A673 (cell line): Measurements from ENCODE around the gene SPDYE2B. TPM values are rescaled to one million over a fixed set of nuclear protein-coding genes. Genes with fewer than 3 reads are reported as not detected.
"Not testable (repeated sequence)": the region's sequence is repeated elsewhere in the genome, so short reads cannot be mapped to it uniquely, and the experiment has no call there.

Experiments used
- Bru-seq: library from RNA; stranded (reverse); fragments of 400-500 nt; gene quantifications from one replicate; lab custom pipeline; 2021; lab: Mats Ljungman, UMichigan
- BruChase-seq, 2 experiments: library from RNA; stranded (reverse); fragments of 400-500 nt; gene quantifications; one replicate each; lab custom pipeline; 2021; lab: Mats Ljungman, UMichigan
- BruUV-seq: library from RNA; stranded (reverse); fragments of 400-500 nt; replicated peaks from 2 replicates; lab custom pipeline; 2021; lab: Mats Ljungman, UMichigan
- CTCF ChIA-PET: fragments of 300-600 bp; sonication (Branson Sonifier 250); formaldehyde crosslinking; loops from one replicate; lab custom pipeline; 2022; ENCODE audit warnings: antibody characterized with exemption; lab: Charles Lee
- POLR2A ChIA-PET: fragments of 300-600 bp; sonication (Branson Sonifier 250); formaldehyde crosslinking; loops from one replicate; lab custom pipeline; 2022; ENCODE audit warnings: antibody characterized with exemption; ENCODE audit not compliant: low non-redundant PET; lab: Charles Lee
- DNase-seq: peaks from one replicate; pipeline ENCODE4 v3.0.0-alpha.2; 2015; ENCODE audit warnings: low spot score
- H3K27ac ChIP-seq: fragments of 200-600 bp; sonication (generic); 2 replicates; pipeline ENCODE4 v1.5.1; 2016; ENCODE audit warnings: mixed run types, low read depth, mild to moderate bottlenecking, mixed read lengths, antibody characterized with exemption, low read length; ENCODE audit not compliant: poor library complexity, severe bottlenecking
- H3K27me3 ChIP-seq: fragments of 200-600 bp; sonication (generic); replicated peaks from 2 replicates; pipeline ENCODE4 v1.6.1; 2017; ENCODE audit warnings: mixed run types, low read depth, mild to moderate bottlenecking, mixed read lengths, antibody characterized with exemption, low read length; ENCODE audit not compliant: insufficient read depth, poor library complexity
- H3K36me3 ChIP-seq: fragments of 200-600 bp; sonication (generic); 2 replicates; pipeline ENCODE4 v1.6.1; 2016; ENCODE audit warnings: mixed run types, mild to moderate bottlenecking, mixed read lengths, antibody characterized with exemption, low read length; ENCODE audit not compliant: insufficient read depth, poor library complexity, severe bottlenecking
- H3K4me1 ChIP-seq: fragments of 200-600 bp; sonication (generic); 2 replicates; pipeline ENCODE4 v1.6.1; 2017; ENCODE audit warnings: mixed run types, mild to moderate bottlenecking, mixed read lengths, antibody characterized with exemption, low read length; ENCODE audit not compliant: insufficient read depth, poor library complexity, severe bottlenecking
- H3K4me3 ChIP-seq: fragments of 200-600 bp; sonication (generic); 2 replicates; pipeline ENCODE4 v1.5.1; 2016; ENCODE audit warnings: low read depth, mixed run types, mild to moderate bottlenecking, mixed read lengths, low read length; ENCODE audit not compliant: poor library complexity, severe bottlenecking
- H3K9me3 ChIP-seq: fragments of 200-600 bp; sonication (generic); 2 replicates; pipeline ENCODE4 v1.6.1; 2016; ENCODE audit warnings: mixed run types, low read depth, mild to moderate bottlenecking, mixed read lengths, antibody characterized with exemption, low read length; ENCODE audit not compliant: poor library complexity, severe bottlenecking
- intact Hi-C: fragments of 100-400 bp; cut with micrococcal nuclease; formaldehyde crosslinking; loops from one replicate; pipeline ENCODE4 v1.10.0; 2022; ENCODE audit not compliant: unreplicated experiment
- long read RNA-seq: library from polyadenylated mRNA; stranded (forward); transcript quantifications from one replicate; pipeline ENCODE4 v2.0.0, GENCODE V29; 2022
- total RNA-seq: library from RNA; stranded (reverse); gene quantifications from 2 replicates; pipeline ENCODE4 v1.2.3, GENCODE V29; 2021

Gene SPDYE2B, protein sequence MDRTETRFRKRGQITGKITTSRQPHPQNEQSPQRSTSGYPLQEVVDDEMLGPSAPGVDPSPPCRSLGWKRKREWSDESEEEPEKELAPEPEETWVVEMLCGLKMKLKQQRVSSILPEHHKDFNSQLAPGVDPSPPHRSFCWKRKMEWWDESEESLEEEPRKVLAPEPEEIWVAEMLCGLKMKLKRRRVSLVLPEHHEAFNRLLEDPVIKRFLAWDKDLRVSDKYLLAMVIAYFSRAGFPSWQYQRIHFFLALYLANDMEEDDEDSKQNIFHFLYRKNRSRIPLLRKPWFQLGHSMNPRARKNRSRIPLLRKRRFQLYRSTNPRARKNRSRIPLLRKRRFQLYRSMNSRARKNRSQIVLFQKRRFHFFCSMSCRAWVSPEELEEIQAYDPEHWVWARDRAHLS
- total RNA-seq (not detected in 2 replicates), Bru-seq, nascent RNA (not detected), BruChase-seq, experiment 1, labeled RNA remaining after a 2-hour chase (not detected), BruChase-seq, experiment 2, labeled RNA remaining after a 6-hour chase (not detected)
- long read RNA-seq, partial matches to known transcripts, result 0 of 33 reads
- long read RNA-seq, other reads (novel, unspliced or antisense), result 33 of 33 reads

- H3K36me3 ChIP-seq, H3K27ac ChIP-seq, H3K4me3 ChIP-seq, CTCF ChIA-PET, intact Hi-C loops, H3K4me1 ChIP-seq, DNase-seq, POLR2A ChIA-PET, H3K9me3 ChIP-seq, BruUV-seq, H3K27me3 ChIP-seq: not testable (repeated sequence)
Measured at GRCh38 chr7:102649924-102650323, at the start of gene SPDYE2B. Gene SPDYE2B, plus strand, starts transcription at chr7:102650319. Its CDS starts 2,030 bp downstream, at chr7:102652349.

DNA sequence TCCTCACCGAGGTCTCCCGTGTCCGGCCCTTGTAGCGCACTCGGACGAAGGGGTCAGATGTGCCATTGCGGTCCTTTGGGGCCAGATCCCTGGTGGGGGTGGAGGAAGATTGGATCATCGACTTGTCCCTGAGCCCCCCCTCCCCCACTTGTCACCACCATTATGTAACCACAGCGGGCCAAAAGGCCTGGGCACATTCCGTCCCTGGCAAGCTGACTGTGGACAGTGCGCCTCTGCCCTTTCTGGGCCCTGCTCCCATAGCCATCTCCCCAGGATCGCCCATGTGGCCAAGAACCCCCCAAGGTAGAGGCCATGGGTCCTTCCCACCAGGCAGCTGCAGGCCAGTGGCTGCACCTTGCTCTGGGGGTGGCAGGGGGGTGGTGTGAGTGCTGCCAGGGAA lies 47.8 kb upstream of the SPDYE2B start:
- H3K4me1 ChIP-seq, intact Hi-C loops, H3K4me3 ChIP-seq, H3K27ac ChIP-seq, CTCF ChIA-PET, DNase-seq, H3K27me3 ChIP-seq, POLR2A ChIA-PET, H3K9me3 ChIP-seq, H3K36me3 ChIP-seq, BruUV-seq: not testable (repeated sequence)

DNA sequence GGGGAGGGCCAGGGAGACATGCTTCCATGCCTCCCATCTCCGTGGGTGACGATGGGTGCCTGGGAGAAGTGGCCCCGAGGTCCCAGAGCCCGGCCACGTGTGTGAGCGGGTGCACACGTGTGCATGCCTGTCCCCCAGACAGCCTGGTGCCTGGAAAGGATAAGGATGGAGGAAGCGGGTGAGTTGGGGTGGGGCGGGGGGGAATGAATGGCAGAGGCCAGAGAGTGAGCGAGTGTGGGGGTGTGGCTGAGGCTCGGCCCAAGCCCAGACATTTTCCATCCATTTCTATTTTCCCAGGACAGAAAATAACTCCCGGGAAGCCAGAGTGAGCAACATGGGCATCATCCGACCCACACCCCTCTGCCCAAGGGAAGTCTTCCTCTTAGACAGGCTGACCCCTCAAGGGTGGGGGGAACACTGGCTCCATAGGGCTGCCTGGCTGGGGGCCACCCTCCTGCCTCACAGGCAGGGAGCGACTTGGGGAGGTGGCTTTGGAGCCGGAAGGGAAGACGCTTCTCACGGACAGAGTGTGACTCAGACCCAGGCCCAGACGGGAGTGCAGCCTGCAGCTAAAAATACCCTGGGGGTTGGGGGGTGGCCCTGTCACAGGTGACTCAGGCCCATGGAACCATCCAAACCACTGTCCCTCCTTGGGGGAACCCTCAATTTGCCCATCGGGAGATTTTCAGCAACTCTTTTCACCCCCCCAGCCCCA lies 45.5 kb upstream of the SPDYE2B start:
- H3K9me3 ChIP-seq, H3K4me1 ChIP-seq, H3K27me3 ChIP-seq, CTCF ChIA-PET, intact Hi-C loops, H3K27ac ChIP-seq, DNase-seq, BruUV-seq, POLR2A ChIA-PET, H3K4me3 ChIP-seq, H3K36me3 ChIP-seq: not testable (repeated sequence)

DNA sequence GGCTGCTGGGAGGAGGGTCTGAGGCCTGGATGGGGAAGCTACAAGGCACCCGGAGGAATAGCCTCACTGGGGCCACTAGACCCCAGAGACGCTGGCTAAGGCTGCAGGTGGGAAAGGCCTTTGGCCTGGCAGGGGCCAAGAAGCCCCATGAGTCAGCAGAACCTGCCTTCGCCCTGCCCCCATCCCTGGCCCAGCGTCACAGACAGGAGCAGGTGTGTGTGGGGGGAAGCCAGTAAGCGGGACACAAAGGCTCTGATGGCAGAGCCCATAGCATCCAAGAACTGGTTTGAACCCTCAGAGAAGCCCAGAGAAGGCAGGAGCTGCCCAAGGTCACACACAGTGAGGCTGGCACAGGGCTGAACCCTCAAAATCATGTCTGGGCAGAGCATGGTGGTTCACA lies 43.3 kb upstream of the SPDYE2B start:
- H3K27ac ChIP-seq, CTCF ChIA-PET, H3K27me3 ChIP-seq, intact Hi-C loops, H3K4me1 ChIP-seq, H3K36me3 ChIP-seq, H3K9me3 ChIP-seq, POLR2A ChIA-PET, H3K4me3 ChIP-seq, BruUV-seq, DNase-seq: not testable (repeated sequence)

DNA sequence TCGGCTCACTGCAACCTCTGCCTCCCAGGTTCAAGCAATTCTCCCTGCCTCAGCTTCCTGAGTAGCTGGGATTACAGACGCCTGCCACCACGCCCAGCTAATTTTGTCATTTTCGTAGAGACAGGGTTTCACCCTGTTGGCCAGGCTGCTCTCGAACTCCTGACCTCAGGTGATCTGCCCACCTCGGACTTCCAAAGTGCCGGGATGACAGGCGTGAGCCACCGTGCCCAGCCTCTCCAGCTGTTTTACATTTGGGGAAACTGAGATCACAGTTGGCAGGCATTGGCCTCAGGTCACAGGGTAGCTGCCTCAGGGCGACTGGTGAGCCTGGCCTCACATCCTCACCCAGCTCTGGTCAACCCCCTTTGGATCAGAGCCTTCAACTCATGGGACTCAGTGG lies 40.4 kb upstream of the SPDYE2B start:
- H3K9me3 ChIP-seq, H3K27ac ChIP-seq, H3K27me3 ChIP-seq, H3K36me3 ChIP-seq, H3K4me1 ChIP-seq, POLR2A ChIA-PET, CTCF ChIA-PET, intact Hi-C loops, DNase-seq, H3K4me3 ChIP-seq, BruUV-seq: not testable (repeated sequence)

DNA sequence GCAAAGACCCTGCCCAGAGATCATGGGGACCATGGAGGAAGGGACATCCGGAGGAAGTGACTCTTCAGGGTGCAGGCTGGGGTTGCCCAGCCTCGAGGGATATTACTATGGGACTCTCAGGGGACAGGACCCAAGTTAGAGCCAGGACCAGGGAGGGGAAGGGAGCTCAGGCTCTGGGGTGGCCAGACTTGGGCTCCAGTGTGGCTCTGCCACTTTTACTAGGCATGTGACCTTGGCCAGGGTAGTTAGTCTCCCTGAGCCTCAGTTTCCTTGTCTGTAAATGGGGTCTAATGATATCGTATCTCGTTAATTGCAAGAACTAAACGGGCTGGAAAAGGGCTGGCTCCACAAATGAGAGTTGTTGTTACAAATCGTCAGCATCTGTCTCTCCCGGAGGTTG lies 39.7 kb upstream of the SPDYE2B start:
- H3K9me3 ChIP-seq, POLR2A ChIA-PET, H3K36me3 ChIP-seq, H3K27me3 ChIP-seq, DNase-seq, H3K27ac ChIP-seq, BruUV-seq, CTCF ChIA-PET, H3K4me3 ChIP-seq, intact Hi-C loops, H3K4me1 ChIP-seq: not testable (repeated sequence)

DNA sequence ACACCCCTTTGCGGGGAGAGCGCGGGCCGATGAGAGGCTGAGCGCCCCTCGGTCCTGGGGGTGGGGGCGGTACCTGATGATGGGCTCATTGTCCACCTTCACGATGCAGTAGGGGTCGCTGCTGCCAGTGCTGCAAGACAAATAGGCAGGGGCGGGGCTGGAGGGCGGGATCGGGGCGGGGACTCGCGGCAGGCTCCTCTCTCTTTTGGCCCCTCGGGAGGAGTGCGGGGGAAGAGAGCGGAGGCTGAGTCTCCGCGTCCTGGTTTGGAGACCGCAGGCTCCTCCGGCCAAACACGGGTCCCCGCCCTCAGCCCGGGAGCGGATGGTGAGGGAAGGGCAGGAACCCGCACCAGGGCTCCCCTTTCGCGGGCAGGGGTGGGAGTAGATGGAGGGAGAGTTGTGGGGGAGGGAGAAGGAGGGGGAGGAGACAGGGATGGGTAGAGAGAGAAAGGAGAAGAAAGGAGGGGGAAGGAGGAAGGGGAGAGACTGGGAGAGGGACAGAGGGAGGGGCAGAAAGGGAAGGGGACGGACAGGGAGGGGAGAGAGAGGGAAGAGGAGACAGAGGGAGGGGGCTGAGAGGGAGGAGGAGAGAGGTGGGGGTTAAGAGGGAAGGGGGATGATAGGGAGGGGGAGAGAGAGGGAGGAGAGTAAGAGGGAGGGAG lies 39.0 kb upstream of the SPDYE2B start:
- H3K4me3 ChIP-seq, CTCF ChIA-PET, intact Hi-C loops, H3K4me1 ChIP-seq, H3K27me3 ChIP-seq, DNase-seq, POLR2A ChIA-PET, H3K27ac ChIP-seq, H3K9me3 ChIP-seq, BruUV-seq, H3K36me3 ChIP-seq: not testable (repeated sequence)
